Astrocyte of the hippocampus (primary cell): Measurements from ENCODE around the gene GCM1.

Experiments used
- DNase-seq: peaks from one replicate; pipeline ENCODE4 v3.0.0; 2011; ENCODE audit warnings: low read depth, low spot score

The GCM1 gene

GRCh38 chr6:53107091-53107490, 41.5 kb downstream of the GCM1 start:
- peak; percentile 88 for DNase-seq

- DNase-seq = no peak
Measured at GRCh38 chr6:53104916-53105315, 43.7 kb downstream of the GCM1 start.

GRCh38 chr6:53103993-53104675, 44.5 kb downstream of the GCM1 start:
- DNase-seq = no peak

GRCh38 chr6:53101006-53101405, 47.6 kb downstream of the GCM1 start:
- no peak for DNase-seq

GRCh38 chr6:53100561-53100960, 48.1 kb downstream of the GCM1 start:
- DNase-seq = no peak

- DNase-seq = peak; percentile 21
Measured at GRCh38 chr6:53095716-53096115, 52.9 kb downstream of the GCM1 start.

- DNase-seq = no peak
Measured at GRCh38 chr6:53095270-53095669, 53.4 kb downstream of the GCM1 start.

- DNase-seq = peak; percentile 35
Measured at GRCh38 chr6:53090576-53090975, 58.1 kb downstream of the GCM1 start.

GRCh38 chr6:53089948-53090347, 58.7 kb downstream of the GCM1 start:
- no peak for DNase-seq

- no peak for DNase-seq
Measured at GRCh38 chr6:53086302-53086701, 62.3 kb downstream of the GCM1 start.

GRCh38 chr6:53080813-53081212, 67.8 kb downstream of the GCM1 start:
- no peak for DNase-seq
